Left ventricle myocardium inferior (tissue), 1 donor: ENCODE results near the gene BCAS1. TPM values are rescaled to one million over a fixed set of nuclear protein-coding genes. Genes with fewer than 3 reads are reported as not detected.
"Not testable (repeated sequence)": the region's sequence is repeated elsewhere in the genome, so short reads cannot be mapped to it uniquely, and the experiment has no call there.

Experiments used
- DNase-seq: peaks from one replicate; pipeline ENCODE4 v3.0.0-alpha.2; 2020
- H3K27ac ChIP-seq: fragments of 200-600 bp; replicated peaks from 2 replicates; pipeline ENCODE4 v1.8.0; 2021
- H3K27me3 ChIP-seq: fragments of 200-600 bp; 2 replicates; pipeline ENCODE4 v1.8.0; 2021; ENCODE audit warnings: low read depth
- H3K36me3 ChIP-seq: fragments of 200-600 bp; 2 replicates; pipeline ENCODE4 v1.8.0; 2021
- H3K4me1 ChIP-seq: fragments of 200-600 bp; 2 replicates; pipeline ENCODE4 v1.8.0; 2021
- H3K4me3 ChIP-seq: fragments of 200-600 bp; 2 replicates; pipeline ENCODE4 v1.8.0; 2021; ENCODE audit warnings: mild to moderate bottlenecking, moderate library complexity
- H3K9me3 ChIP-seq: fragments of 200-600 bp; replicated peaks from 2 replicates; pipeline ENCODE4 v1.8.0; 2021
- intact Hi-C: fragments of 100-400 bp; cut with micrococcal nuclease; formaldehyde crosslinking; loops from one replicate; pipeline ENCODE4 v1.11.0; 2022
- total RNA-seq: library from RNA; stranded (reverse); fragmentation: NEBNext Ultra II Directional; extraction: Animal tissue kit (Norgen Biotek cat#: 25700); gene quantifications from one replicate; pipeline ENCODE4 v1.2.1, GENCODE V29; 2021
- TF ChIP-seq, protein P1 (sequence below): fragments of 200-600 bp; IDR thresholded peaks from 2 replicates; pipeline ENCODE4 v1.8.0; 2021; ENCODE audit warnings: antibody characterized with exemption, mild to moderate bottlenecking, borderline replicate concordance
- donor health status: DM: no; HTN: yes; CAD: no; lungs with severe emphysema.

The BCAS1 gene
- total RNA-seq, 1 donor from 2014 or later = not detected

DNA sequence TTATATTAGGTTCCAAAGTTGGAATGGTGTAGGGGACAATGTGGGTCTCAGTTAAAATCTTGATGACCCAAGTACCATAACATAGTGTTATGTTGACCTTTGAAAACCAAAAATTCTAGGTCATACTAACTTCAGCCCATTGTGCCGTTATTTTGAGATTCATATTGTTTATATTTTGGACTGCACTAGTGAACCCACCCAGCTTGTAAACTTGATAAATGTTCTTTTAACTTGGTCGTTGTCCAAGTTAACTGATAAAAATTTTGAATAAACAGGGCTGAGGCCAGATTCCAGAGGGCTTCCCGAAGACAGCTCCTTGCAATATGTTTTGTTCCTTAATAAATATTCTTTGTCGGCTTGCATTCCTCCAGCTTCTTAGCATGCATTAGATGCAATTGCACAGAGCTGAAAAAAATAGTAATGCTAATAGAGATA is 90.3 kb downstream of the BCAS1 start:
- intact Hi-C loops = no loop called here
- Histone ChIP-seq H3K4me3 (no peak overlapping the region), H3K36me3 (no peaks in the 10 kb centered on the region), H3K27ac (no peak overlapping the region), H3K4me1 (no peaks in the 10 kb centered on the region), H3K9me3 (peaks cover 6% of the 10 kb centered on the region), H3K27me3 (no peaks in the 10 kb centered on the region)
- TF ChIP-seq, protein P1, sequence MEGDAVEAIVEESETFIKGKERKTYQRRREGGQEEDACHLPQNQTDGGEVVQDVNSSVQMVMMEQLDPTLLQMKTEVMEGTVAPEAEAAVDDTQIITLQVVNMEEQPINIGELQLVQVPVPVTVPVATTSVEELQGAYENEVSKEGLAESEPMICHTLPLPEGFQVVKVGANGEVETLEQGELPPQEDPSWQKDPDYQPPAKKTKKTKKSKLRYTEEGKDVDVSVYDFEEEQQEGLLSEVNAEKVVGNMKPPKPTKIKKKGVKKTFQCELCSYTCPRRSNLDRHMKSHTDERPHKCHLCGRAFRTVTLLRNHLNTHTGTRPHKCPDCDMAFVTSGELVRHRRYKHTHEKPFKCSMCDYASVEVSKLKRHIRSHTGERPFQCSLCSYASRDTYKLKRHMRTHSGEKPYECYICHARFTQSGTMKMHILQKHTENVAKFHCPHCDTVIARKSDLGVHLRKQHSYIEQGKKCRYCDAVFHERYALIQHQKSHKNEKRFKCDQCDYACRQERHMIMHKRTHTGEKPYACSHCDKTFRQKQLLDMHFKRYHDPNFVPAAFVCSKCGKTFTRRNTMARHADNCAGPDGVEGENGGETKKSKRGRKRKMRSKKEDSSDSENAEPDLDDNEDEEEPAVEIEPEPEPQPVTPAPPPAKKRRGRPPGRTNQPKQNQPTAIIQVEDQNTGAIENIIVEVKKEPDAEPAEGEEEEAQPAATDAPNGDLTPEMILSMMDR = no peak
- no peak for DNase-seq

DNA sequence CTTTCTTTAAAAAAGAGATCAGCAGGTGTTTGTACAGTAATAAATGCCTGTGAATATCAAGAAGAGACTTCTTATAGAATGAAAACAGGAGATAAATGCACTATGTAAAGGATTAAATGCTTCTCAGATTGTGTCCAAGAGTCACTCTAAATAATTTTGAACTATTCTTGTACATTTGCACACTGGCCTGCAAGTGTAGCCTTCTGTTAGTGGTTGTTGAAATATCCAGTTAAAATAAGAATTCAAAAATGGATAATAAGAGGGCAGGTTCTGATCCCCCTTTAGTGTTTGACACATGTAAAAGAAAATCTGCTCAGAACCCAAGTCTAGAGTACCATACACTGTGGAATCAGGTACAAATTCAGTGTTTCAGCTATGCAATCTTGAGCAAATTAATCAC is 91.9 kb downstream of the BCAS1 start:
- Histone ChIP-seq H3K27ac (no peak overlapping the region), H3K27me3 (no peaks in the 10 kb centered on the region), H3K36me3 (no peaks in the 10 kb centered on the region), H3K4me3 (no peak overlapping the region), H3K9me3 (peaks cover 12% of the 10 kb centered on the region), H3K4me1 (no peaks in the 10 kb centered on the region)
- TF ChIP-seq, protein P1 = no peak
- DNase-seq = no peak
- intact Hi-C loops = no loop called here

DNA sequence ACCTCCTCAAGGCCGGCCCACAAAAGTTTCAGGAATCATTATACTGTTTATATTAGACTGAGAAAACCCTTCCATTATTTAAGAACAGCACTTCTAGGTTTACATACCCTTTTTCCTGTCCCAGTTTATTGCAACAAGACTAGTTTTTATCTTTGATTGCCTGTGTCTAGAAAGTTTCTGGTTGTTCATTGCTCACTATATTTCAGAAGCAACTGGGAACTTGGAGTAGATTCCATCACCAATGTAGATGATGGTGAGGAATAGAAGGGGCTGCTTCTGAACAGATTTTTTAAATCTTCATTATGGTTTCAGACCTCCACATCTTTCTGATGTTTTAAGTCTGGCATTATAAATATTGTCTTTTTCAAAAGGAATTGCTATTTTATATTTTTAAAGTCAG is 93.0 kb downstream of the BCAS1 start:
- intact Hi-C loops = no loop called here
- DNase-seq = no peak

DNA sequence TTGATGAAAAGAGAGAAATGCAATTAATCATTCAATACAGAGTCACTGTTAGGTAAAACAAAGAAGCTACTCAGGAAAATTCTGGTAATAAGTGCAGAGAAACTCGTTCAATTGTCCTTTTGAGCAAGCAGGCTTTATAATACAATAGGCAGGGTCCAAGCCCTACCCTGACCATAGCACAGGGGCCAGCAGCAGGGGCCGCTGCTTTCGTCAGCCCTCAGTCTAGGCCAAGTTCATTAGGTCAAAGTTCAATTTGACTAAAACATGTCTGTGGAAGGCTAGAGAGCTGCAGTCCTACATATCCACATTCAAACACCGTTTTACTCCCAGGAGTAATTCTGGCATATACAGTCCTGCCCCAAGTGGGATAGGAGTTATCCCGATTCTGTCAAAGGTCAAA is 94.6 kb downstream of the BCAS1 start:
- DNase-seq = no peak
- no peaks in the 10 kb centered on the region for H3K4me1 ChIP-seq
- TF ChIP-seq, protein P1 = no peak
- peaks cover 14% of the 10 kb centered on the region for H3K9me3 ChIP-seq
- no peak overlapping the region for H3K27ac ChIP-seq
- no peak overlapping the region for H3K4me3 ChIP-seq
- no peaks in the 10 kb centered on the region for H3K36me3 ChIP-seq
- intact Hi-C loops = no loop called here
- no peaks in the 10 kb centered on the region for H3K27me3 ChIP-seq

More for the DNA sequence above, 93.0 kb downstream of the BCAS1 start:
- H3K4me1 ChIP-seq = no peaks in the 10 kb centered on the region
- peaks cover 14% of the 10 kb centered on the region for H3K9me3 ChIP-seq
- TF ChIP-seq, protein P1 = no peak
- H3K36me3 ChIP-seq = no peaks in the 10 kb centered on the region
- no peak overlapping the region for H3K27ac ChIP-seq
- H3K27me3 ChIP-seq = no peaks in the 10 kb centered on the region
- no peak overlapping the region for H3K4me3 ChIP-seq

DNA sequence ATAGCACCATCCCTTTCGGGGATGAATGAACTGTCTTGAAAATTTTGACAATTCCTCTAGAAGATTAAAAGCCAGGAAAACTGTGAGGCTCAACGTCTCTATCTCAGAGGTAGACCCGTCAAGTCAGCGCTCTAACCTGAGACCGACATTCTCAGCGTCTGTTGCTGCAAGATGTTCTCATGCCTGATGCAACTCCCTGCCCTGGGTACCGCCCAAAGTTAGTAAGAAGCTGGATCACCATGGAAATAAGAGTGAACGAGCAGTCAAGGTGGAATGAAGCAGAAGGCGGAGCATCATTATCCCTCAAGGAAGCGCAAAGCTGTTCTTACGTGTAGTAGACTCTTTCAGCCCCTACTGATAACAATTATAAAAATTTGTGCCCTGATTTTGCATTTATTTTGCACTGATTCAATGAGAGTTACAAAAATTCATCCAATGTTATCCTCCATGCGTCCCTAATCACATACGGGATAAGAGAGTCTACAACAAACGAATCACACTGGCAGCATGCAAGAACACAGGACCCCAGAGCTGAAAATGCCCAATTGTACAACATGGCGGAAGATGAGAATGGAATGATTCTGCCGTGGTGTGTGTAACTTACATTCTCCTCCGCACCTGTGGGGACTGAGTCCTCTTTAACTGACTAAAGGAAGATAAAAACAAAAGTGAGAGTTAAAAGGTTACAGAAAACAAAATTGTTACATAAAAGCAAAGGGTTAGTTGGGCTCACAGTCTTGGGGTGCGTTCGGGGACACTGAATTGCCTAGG is 95.4 kb downstream of the BCAS1 start:
- TF ChIP-seq, protein P1 = no peak
- intact Hi-C loops = no loop called here

DNA sequence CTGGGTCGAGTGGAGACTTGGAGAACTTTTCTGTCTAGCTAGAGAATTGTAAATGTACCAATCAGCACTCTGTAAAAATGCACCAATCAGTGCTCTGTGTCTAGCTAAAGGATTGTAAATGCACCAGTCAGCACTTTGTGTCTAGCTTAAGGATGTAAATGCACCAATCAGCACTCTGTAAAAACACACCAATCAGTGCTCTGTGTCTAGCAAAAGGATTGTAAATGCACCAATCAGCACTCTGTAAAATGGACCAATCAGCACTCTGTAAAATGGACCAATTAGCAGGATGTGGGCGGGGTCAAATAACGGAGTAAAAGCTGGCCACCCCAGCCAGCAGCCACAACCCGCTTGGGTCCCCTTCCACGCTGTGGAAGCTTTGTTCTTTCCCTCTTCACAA is 96.5 kb downstream of the BCAS1 start:
- H3K27ac ChIP-seq, DNase-seq, H3K36me3 ChIP-seq, H3K4me1 ChIP-seq, H3K27me3 ChIP-seq, H3K4me3 ChIP-seq, intact Hi-C loops: not testable (repeated sequence)
- peaks cover 14% of the 10 kb centered on the region for H3K9me3 ChIP-seq

More for the DNA sequence above, 95.4 kb downstream of the BCAS1 start:
- Histone ChIP-seq H3K27ac (no peak overlapping the region), H3K9me3 (peaks cover 14% of the 10 kb centered on the region), H3K4me1 (no peaks in the 10 kb centered on the region), H3K4me3 (no peak overlapping the region), H3K27me3 (no peaks in the 10 kb centered on the region), H3K36me3 (no peaks in the 10 kb centered on the region)
- DNase-seq = no peak
